HPDE6-E6E7 (cell line): Measurements from ENCODE around the gene STARD13.

ENCODE experiments used
- DNase-seq: peaks from one replicate; pipeline ENCODE4 v3.0.0; 2011; ENCODE audit warnings: missing footprints; ENCODE audit errors: extremely low spot score

STARD13 gene

GRCh38 chr13:33087091-33087490 is 198.5 kb downstream of the STARD13 start:
- DNase-seq, result no peak

GRCh38 chr13:33083054-33083453 is 202.5 kb downstream of the STARD13 start:
- no peak for DNase-seq

DNA sequence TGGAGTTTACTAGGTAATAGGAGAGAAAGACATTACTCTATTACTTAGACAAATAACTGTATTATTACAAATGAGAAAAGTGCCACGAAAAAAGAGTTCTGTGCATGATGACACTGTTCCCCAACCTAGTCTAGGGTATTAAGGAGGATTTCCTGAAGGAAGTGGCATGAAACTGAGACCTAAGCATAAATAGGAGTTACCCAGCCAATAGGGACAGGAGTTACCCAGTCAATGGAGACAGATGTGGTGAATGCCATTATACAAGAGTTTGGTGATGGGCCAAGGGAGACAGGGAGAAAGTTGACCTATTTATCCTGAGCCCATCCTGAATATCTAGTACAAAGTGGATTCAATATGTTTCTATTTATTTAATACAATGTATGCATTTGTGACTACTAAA is 203.9 kb downstream of the STARD13 start:
- no peak for DNase-seq

GRCh38 chr13:33080972-33081590 is 204.5 kb downstream of the STARD13 start:
- DNase-seq, result no peak

DNA sequence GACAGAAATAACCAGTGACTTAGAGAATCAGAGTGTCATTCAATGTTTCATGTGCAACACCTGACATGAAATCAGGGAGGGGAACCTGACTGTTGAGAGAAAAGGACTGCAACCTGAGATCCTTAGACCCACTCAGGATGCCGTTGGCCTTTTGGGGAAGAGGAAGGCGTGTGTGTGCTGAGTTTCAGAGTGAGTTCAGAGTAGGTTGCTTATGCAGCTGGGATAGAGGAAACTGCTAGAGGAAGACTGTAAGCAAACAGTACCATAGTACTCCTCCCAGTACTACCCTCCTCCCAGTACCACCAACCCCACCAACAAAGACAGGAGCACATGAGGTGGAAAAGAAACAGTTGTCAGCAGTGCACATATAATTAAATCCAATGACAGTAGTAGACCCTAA is 205.6 kb downstream of the STARD13 start:
- no peak for DNase-seq

DNA sequence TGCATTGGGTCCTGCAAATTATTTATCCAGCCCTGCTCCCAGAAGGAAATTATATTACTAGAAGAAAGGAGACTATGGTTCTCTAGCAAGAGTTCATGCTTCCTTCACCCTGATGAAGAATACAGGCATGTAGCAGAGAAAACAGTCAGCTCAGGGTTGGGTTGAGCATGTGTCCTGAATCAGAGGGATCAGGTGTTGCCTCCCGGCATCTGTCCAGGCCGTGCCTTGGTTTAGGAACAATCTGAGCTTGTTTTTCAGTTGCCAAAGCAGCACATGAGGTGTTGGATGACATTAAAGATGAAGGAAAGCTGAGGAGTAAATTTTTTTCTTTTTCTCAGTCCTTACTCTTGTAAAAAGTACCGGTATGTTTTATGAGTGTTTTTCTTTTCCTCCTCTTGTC is 207.3 kb downstream of the STARD13 start:
- DNase-seq, result no peak

DNA sequence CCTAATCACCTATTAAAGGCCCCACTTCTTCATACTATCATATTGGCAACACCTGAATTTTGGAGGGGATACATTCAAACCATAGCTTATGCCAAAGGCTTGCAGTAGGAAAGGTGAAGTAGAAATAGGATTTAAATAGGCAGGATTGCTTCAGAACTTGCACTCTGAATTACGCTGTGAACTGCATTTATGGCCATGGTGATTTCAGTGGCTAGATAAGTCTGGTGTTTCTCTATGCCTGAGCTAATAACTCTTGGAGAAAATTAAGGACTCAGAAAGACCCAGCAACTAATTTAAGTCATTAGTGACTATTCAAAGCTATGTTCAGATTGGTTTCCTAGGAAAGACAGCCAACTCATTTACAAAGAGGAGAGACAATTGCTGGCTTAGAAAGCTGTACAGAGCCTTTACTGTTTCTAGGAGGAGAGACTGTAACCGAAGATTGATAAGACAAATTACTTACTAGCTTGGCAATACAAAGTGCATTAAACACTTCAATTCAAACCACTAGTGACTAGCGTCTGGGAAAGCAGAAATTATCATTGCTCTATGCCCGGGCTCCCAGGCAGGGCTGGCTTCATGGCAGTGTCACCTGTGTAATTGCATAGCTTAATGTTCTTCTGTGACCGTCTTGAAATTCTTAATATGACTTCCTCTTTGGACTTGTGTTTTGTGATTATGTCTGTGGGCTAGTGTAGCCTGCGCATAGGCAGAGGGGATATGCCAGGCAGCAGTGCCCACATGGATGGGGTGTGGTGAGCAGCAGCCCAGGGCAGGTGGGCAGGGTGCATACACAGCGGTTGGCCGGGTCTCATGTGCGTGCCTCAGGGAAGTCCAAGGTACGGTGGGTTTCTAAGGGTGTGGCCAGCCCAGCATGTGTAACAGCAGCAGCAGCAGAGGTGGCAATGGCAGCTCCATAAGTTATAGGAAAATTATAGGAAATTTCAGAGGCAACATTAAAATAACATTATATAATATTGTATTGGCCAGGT is 209.3 kb downstream of the STARD13 start:
- no peak for DNase-seq

DNA sequence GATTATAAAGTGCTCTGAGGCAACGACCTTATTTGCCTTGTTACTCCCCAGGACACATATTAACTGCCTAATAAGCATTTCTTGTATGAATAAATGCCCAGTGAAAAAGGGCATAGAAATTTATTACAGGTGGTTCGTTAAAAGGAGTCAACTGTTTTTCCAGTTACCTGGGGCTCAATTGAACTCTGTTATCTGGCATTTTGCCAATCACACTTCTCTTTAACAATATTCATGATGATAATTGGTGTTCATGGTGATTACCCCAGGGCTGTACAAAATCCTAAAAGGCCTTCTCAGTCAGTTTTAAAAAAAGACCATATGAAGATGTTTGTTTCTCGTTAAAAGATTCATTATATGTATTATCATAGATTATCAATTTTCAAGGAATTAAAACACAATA is 212.2 kb downstream of the STARD13 start:
- no peak for DNase-seq

GRCh38 chr13:33072759-33073158 is 212.8 kb downstream of the STARD13 start:
- DNase-seq, result no peak

DNA sequence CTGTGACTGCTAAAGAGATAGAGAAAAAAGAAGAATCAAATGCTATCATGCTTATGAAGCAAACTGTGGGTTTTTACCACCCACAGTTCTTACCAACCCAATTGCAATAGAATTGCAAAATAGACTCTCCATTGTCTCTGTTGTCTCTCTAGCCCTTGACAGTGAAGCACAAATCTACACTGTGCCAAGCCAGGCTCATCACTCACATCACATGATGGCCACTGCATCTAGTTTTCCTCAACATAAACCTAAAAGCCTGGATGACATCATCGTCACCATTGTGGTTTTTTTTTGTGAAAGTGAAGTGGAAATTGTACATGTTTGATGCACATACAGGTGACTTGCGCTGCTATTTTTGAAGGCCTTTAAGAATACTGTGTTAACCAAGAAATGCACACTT is 213.3 kb downstream of the STARD13 start:
- no peak for DNase-seq

GRCh38 chr13:33070713-33071112 is 214.8 kb downstream of the STARD13 start:
- no peak for DNase-seq

DNA sequence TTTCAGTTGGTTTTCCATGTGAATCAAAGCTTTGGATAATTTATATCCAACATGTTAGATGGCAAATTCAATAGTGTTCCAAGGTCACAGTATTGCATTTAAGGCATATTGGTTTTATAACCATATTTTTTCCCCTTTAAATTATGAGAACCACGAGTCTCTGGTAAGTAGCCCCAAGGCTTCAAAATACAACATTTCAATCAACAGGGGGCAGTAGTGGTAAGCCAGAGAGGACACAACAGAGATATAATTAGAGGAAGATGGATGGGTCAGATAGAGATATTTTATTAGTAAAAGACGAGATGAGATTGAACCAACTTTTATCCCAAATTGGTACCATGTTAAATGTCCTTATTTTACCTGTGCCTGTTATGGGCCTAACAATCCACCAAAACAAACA is 216.2 kb downstream of the STARD13 start:
- DNase-seq, result no peak

GRCh38 chr13:33066329-33066728 is 219.2 kb downstream of the STARD13 start:
- DNase-seq, result no peak

DNA sequence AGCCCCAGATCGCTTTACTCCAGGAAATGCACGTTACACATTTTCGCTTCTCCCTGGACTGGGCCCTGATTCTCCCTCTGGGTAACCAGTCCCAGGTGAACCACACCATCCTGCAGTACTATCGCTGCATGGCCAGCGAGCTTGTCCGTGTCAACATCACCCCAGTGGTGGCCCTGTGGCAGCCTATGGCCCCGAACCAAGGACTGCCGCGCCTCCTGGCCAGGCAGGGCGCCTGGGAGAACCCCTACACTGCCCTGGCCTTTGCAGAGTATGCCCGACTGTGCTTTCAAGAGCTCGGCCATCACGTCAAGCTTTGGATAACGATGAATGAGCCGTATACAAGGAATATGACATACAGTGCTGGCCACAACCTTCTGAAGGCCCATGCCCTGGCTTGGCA is 224.7 kb downstream of the STARD13 start:
- no peak for DNase-seq

DNA sequence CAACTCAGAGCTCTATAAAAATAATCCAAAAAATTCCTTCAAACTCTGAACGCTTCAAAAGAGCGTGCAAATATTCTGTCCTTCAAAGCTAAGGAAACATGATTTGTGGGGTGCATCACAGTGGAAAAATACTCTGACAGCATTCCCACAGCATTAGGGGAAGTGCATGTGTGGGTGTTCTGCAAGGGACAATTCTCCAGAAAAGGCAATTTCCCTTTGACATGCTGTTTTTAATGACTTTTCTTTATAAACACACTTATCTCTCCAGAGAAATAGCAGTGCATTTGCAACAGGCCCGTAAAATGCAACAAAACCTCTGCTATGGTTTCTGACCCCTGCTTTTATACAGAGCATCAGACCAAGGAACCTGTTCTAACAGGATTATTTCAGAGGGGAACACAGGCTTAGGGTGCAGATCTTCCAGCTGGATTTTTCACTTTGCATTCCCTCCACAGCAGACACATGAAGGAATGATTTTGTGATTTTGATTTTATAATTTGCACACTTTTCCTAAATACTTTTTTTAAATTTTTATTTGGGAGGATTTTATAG is 226.7 kb downstream of the STARD13 start:
- no peak for DNase-seq

- DNase-seq, result no peak
Measured at GRCh38 chr13:33057019-33057780, 228.4 kb downstream of the STARD13 start.

DNA sequence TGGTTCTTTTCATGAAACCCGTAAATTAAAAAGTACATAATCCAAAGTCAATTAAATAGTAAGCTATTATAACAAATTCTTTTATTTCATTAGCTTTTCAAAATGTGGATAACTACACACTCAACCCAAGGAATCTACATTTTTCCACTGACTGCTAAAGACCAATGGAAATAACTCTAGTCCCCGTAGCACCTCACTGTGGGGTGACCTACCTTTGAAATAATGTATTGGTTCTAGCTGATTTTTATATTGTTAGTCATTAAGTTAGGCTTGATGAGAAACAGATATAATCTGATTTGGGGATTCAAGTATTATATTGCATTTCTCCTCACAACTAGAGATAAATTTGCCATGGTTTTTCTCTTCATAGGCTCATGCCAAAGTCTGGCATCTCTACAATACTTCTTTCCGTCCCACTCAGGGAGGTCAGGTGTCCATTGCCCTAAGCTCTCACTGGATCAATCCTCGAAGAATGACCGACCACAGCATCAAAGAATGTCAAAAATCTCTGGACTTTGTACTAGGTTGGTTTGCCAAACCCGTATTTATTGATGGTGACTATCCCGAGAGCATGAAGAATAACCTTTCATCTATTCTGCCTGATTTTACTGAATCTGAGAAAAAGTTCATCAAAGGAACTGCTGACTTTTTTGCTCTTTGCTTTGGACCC is 232.0 kb downstream of the STARD13 start:
- DNase-seq, result no peak
